Esophagus squamous epithelium (tissue), 5 donors: ENCODE data around the gene PLEKHN1. TPM values are rescaled to one million over a fixed set of nuclear protein-coding genes. Genes with fewer than 3 reads are reported as not detected.

Experiments
- DNase-seq: peaks from one replicate; lab custom pipeline; 2025; lab: John Stamatoyannopoulos, UW
- H3K27ac ChIP-seq, 4 donors: fragments of 200-600 bp; sonication (generic); one replicate each; pipeline ENCODE4 v1.5.1; 2016 to 2019; ENCODE audit warnings: mild to moderate bottlenecking in 1 of 4
- H3K27me3 ChIP-seq, 4 donors: fragments of 200-600 bp; sonication (generic); 1 replicate in 3 of 4; 2 replicates in 1 of 4; pipeline versions ENCODE4 v1.5.1 to v1.6.0; 2017 to 2021; ENCODE audit warnings: antibody characterized with exemption in 1 of 4
- H3K36me3 ChIP-seq, 3 donors: fragments of 200-600 bp; sonication (generic); one replicate each; pipeline ENCODE4 v1.5.1; 2016 to 2019
- H3K4me1 ChIP-seq, 3 donors: fragments of 200-600 bp; sonication (generic); one replicate each; pipeline ENCODE4 v1.5.1; 2017 to 2019
- H3K4me3 ChIP-seq, 4 donors: fragments of 200-600 bp; sonication (generic); 1 replicate in 3 of 4; 2 replicates in 1 of 4; pipeline ENCODE4 v1.5.1; 2016 to 2019; ENCODE audit warnings: mild to moderate bottlenecking in 2 of 4, moderate library complexity in 1 of 4
- H3K9me3 ChIP-seq, 3 donors: fragments of 200-600 bp; sonication (generic); one replicate each; pipeline ENCODE4 v1.5.1; 2016 to 2019
- POLR2A ChIP-seq, 4 donors: fragments of 450-650 bp; IDR thresholded peaks; one replicate each; pipeline ENCODE4 v1.6.1; 2017; ENCODE audit warnings: antibody characterized with exemption in 4 of 4, mild to moderate bottlenecking in 4 of 4, moderate library complexity in 3 of 4
- WGBS, 2 donors: methylation state at CpG; one replicate each; pipeline ENCODE4 v1.1.5; 2018; 5-methylcytosine and 5-hydroxymethylcytosine counted together
- intact Hi-C: fragments of 100-400 bp; cut with DNase I; formaldehyde crosslinking; loops from one replicate; pipeline ENCODE4 v1.15.0; 2022
- total RNA-seq, 4 donors: library from RNA; depleted of rRNA; stranded (reverse); fragments of >200 nt; gene quantifications; one replicate each; pipeline ENCODE4 v1.1.0, GENCODE V29; 2016
- TF ChIP-seq, protein P1 (sequence below), 6 experiments: fragments of 450-650 bp in 4 of 6; fragments of 200-600 bp in 2 of 6; sonication (generic) in 2 of 6; IDR thresholded peaks; one replicate each; pipeline ENCODE4 v1.5.1; 2016 to 2019; ENCODE audit warnings: antibody characterized with exemption in 6 of 6, mild to moderate bottlenecking in 4 of 6, moderate library complexity in 4 of 6
- donor health status: DM: yes; HTN: yes; CAD: no.

PLEKHN1 gene
- total RNA-seq, 4 donors from 2014 or later, result 16.8 to 39.6 (median 23.4) TPM

- H3K36me3 ChIP-seq, result no peaks in the 10 kb centered on the region
- intact Hi-C loops, result no loop called here
- H3K4me1 ChIP-seq, result peaks cover 31 to 67% (median 37%) of the 10 kb centered on the region in 3 donors
- H3K9me3 ChIP-seq, result no peaks in the 10 kb centered on the region
- peaks cover 0 to 85% (median 0%) of the 10 kb centered on the region in 4 donors for H3K27me3 ChIP-seq
- no peak overlapping the region for H3K27ac ChIP-seq
- WGBS, 2 donors, result 88% methylated on average over 10 of the region's 22 CpGs; no CpG with 5 or more reads in 1 of the 2 donors
- TF ChIP-seq, protein P1, sequence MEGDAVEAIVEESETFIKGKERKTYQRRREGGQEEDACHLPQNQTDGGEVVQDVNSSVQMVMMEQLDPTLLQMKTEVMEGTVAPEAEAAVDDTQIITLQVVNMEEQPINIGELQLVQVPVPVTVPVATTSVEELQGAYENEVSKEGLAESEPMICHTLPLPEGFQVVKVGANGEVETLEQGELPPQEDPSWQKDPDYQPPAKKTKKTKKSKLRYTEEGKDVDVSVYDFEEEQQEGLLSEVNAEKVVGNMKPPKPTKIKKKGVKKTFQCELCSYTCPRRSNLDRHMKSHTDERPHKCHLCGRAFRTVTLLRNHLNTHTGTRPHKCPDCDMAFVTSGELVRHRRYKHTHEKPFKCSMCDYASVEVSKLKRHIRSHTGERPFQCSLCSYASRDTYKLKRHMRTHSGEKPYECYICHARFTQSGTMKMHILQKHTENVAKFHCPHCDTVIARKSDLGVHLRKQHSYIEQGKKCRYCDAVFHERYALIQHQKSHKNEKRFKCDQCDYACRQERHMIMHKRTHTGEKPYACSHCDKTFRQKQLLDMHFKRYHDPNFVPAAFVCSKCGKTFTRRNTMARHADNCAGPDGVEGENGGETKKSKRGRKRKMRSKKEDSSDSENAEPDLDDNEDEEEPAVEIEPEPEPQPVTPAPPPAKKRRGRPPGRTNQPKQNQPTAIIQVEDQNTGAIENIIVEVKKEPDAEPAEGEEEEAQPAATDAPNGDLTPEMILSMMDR (IDR thresholded peaks at IDR 0.05), result no peak
- TF ChIP-seq POLR2A (IDR thresholded peaks at IDR 0.05), result no peak
- H3K4me3 ChIP-seq, result no peak overlapping the region
- DNase-seq, result no peak
These were observed 37.5 kb downstream of the PLEKHN1 start for GRCh38 chr1:1003618-1004419.

DNA sequence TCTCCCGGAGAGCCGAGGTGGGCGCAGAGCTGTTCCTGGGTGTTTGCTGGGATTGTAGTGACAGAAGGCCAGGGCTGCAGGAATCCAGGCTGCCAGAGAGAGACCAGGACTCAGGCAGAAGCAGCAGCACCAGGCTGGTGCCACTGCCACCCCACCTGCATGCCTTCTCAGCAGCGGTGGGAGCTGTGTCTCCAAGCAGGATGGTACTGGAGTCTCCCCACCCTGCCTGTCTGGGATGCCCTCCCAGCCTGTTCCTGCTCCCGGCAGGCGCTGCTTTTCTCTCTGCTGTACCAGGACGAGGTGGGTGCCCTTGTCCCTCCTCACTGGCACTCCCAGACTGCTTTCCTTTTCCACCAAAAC lies 38.1 kb downstream of the PLEKHN1 start:
- TF ChIP-seq POLR2A (IDR thresholded peaks at IDR 0.05), result no peak
- TF ChIP-seq, protein P1 (IDR thresholded peaks at IDR 0.05), result no peak
- Histone ChIP-seq H3K27ac (no peak overlapping the region), H3K9me3 (no peaks in the 10 kb centered on the region), H3K4me1 (peaks cover 31 to 62% (median 31%) of the 10 kb centered on the region in 3 donors), H3K36me3 (no peaks in the 10 kb centered on the region), H3K4me3 (no peak overlapping the region), H3K27me3 (peaks cover 0 to 79% (median 0%) of the 10 kb centered on the region in 4 donors)
- DNase-seq, result no peak
- intact Hi-C loops, result no loop called here
- 55 to 58% methylated on average over 3 of the region's 7 CpGs for WGBS, 2 donors

DNA sequence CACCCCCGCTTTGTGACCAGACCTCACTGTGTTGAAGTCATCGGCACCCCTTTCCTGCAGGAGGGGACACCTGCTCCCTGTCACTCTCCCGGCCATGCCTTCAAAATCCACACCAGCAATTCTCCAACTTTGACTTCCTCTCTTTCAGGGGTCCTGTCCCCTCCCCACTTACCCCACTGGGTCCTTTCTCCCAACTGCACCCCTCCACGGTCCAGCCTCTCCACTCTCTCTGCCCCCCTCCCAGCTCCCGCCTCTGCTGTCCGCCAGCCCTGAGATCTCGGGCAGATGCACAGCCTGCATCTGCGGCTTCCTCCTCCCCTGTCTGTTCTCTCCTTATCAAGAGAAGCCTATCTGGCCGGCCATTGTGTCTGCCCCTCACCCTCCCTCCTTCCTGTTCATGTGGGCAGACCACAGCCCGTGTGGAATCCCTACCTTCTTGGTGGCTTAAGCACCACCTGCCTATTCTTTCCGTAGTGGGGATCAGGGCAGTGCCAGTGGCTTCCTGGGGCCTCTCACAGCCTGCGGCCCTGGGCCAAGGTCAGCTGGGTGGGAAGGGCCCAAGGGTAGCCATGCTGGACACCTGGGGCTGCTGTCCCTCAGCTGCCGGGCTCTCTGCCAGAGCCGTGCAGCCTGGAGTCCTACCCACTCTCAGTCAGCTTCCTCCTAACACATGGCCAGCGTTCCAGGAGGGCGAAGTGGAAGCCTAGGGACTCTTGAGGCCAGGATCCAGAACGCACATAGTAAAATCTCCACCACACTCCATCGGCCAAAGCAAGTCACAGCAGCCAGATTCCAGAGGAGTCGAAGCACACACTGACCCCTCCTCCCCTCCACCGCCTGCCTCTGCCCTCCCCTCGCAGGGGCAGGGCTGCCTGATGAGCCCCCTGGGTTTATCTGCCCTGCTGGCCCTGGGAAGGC lies 38.8 kb downstream of the PLEKHN1 start:
- no peaks in the 10 kb centered on the region for H3K36me3 ChIP-seq
- H3K27me3 ChIP-seq, result peaks cover 0 to 73% (median 0%) of the 10 kb centered on the region in 4 donors
- no peak overlapping the region for H3K27ac ChIP-seq
- 46 to 50% methylated on average over 12 of the region's 21 CpGs for WGBS, 2 donors
- H3K4me3 ChIP-seq, result no peak overlapping the region
- intact Hi-C loops, result no loop called here
- TF ChIP-seq, protein P1 (IDR thresholded peaks at IDR 0.05), result no peak
- no peak for TF ChIP-seq POLR2A (IDR thresholded peaks at IDR 0.05)
- H3K9me3 ChIP-seq, result no peaks in the 10 kb centered on the region
- peaks cover 25 to 55% (median 31%) of the 10 kb centered on the region in 3 donors for H3K4me1 ChIP-seq
- no peak for DNase-seq

GRCh38 chr1:1005774-1006304 lies 39.6 kb downstream of the PLEKHN1 start:
- no peak overlapping the region for H3K27ac ChIP-seq

More at GRCh38 chr1:1005774-1006304, 39.6 kb downstream of the PLEKHN1 start:
- Histone ChIP-seq H3K27me3 (peaks cover 0 to 65% (median 0%) of the 10 kb centered on the region in 4 donors), H3K36me3 (no peaks in the 10 kb centered on the region), H3K4me1 (peaks cover 17 to 47% (median 30%) of the 10 kb centered on the region in 3 donors), H3K4me3 (no peak overlapping the region), H3K9me3 (no peaks in the 10 kb centered on the region)
- WGBS, 2 donors, result no CpG with 5 or more reads among the region's 23 CpGs
- intact Hi-C loops, result no loop called here
- TF ChIP-seq, protein P1 (IDR thresholded peaks at IDR 0.05), result no peak
- TF ChIP-seq POLR2A (IDR thresholded peaks at IDR 0.05), result no peak
- DNase-seq, result no peak
